ENCODE measurements around the gene SYCE1.

SYCE1 gene

DNA sequence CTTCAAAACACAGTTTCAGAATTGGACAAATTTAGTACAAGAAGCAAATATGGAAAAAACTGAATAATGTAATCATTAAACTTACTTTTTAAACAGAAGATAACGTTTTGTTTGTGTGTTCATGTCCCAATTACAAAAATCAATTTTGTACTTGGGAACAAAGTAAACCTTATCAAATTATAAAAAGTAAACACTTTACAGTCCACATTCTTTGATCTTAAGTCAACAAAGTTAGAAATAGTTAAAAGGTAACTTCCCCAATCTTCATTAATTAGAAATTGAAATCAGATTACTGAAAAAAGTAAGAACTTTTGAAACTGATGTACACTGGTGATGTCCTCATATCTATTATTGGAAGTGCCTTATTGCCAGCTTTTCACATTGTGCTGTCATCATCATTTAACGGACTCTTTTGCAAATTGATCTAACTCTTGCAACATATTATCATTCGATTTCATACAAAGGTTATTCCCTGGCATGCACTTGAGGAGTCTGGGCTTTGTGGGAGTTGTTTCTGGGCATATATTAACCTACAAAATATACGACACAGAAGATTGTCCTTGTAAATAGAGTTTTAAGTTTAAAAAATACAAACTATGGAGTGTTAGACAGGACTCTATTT lies 53.4 kb downstream of the SYCE1 start:
- no peak for DNase-seq (ENCODE audit: low spot score)

DNA sequence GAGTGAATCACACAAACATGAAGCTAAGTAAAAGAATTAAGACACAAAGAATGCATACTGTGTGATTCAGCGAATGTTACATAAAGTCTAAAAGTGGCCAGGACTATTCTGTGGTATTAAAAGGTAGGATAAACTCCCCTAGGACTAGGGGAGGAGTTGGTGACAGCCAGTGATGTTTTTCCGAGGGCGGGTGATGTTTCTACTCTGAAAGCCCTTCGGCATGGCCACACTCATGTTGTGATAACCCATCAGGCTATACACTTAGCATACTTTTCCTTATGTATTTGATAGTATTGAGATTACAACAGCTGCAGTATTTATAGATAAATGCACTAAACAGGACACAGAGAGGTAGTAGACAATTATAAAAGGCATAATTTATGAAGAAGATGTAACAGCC lies 54.0 kb downstream of the SYCE1 start:
- no peak for DNase-seq (ENCODE audit: low spot score)

DNA sequence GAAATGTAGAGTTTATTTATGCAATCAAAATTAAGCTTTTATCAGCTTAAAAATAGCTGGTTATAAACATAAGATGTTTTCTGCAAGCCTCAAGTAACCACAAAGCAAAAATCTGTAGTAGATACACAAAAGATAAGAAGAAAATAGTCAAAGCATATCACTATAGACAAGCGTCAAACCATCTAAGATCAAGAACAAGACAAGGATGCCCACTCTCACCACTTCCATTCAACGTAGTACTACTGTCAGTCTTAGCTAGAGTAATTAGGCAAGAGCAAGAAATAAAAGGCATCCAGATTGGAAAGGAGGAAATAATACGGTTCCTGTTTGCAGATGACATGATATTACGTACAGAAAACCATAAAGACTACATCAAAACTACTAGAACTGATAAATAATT lies 55.7 kb downstream of the SYCE1 start:
- no peak for DNase-seq (ENCODE audit: low spot score)

Measured in hepatic stellate cell (primary cell).